HG02943 (cell line): ENCODE data around the gene ROCK2.

Source experiments
- ATAC-seq: cut with Tn5 transposase; IDR thresholded peaks from one replicate; pipeline ENCODE4 v1.9.1; 2021; ENCODE audit warnings: mild to moderate bottlenecking, low read depth, moderate library complexity; ENCODE audit not compliant: unreplicated experiment

ROCK2 gene

DNA sequence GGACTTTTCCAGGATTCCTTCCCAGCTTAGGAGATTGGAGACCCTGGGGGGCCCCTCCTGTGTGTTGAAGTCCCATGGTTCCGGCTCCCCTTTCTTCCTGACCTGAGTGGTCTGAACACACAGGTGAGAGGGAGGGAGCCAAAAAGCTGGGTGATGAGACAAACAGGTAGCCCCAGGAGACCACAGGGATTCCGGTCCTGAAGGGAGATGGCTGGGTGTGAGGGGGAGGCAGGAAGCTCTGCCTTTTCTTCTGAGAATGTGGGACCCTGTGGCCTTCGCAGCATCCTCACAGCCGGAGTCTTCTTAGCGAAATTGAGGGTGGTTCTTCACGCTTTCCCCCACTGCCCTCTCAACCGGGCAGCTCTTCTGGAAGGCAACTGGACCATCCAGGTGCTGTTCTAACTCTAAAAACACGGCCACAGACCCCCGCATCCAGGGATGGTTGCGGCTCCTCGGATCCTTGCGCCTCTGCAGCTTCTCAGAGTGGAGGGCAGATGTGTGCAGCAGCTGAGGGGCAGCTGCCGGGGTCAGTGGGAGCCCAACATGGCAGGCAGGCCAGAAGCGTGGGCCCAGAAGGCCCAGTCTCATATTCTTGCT, 184.8 kb downstream of the ROCK2 start:
- no peak for ATAC-seq

DNA sequence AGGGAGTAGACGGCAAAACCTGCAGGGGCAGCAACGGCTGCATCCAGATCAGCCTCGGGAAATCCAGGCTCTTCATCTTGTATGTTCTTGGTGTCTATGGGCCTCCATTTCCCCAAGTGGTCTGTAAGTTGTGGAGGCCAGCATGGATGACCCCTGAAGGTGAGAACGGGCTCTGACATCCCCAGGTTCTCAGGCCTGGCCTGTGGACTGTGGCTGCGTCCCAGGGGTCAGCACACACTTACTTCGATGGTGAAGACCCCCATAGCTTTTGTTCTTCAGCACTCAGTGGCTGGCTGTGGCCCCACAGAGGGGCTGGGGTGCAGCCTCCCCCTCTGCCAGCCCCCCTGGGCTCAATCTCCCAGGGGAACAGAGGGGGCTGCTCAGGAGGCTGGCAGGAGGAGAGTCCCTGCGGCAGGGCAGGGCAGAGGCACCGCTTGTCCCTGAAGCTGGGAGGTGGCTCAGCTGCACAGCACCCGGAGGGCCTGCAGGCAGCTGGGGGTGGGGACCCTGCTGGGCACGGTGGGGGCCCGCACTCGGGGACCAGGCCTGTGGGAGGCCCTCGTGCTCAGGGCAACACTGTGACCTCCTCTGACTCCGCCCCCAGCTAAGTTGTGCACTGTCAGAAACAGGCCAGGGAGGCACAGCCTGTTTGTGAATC, 185.4 kb downstream of the ROCK2 start:
- no peak for ATAC-seq

DNA sequence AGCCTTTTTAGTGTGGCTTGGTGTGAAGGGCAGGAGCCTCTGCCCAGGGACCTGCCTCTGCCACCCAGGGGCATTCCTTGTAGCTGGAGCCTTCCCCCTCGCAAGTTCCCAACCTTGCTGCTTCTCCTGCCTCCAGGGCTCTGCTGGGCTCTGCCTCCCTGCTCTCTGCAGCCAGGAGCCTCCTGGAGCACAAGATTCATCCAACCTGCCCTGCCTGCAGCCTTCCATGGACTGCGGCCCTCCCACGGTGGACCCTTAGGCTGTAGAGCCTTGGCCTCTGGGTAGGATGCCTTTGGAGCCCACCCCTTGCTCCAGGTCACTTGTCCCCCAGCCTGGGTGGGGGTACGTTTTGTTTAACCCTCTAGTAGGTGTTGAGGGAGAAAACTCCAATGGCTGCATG, 186.7 kb downstream of the ROCK2 start:
- no peak for ATAC-seq

- ATAC-seq: no peak
Measured at GRCh38 chr2:11157296-11157695, 187.1 kb downstream of the ROCK2 start.

GRCh38 chr2:11156396-11157075, 187.9 kb downstream of the ROCK2 start:
- ATAC-seq: no peak

DNA sequence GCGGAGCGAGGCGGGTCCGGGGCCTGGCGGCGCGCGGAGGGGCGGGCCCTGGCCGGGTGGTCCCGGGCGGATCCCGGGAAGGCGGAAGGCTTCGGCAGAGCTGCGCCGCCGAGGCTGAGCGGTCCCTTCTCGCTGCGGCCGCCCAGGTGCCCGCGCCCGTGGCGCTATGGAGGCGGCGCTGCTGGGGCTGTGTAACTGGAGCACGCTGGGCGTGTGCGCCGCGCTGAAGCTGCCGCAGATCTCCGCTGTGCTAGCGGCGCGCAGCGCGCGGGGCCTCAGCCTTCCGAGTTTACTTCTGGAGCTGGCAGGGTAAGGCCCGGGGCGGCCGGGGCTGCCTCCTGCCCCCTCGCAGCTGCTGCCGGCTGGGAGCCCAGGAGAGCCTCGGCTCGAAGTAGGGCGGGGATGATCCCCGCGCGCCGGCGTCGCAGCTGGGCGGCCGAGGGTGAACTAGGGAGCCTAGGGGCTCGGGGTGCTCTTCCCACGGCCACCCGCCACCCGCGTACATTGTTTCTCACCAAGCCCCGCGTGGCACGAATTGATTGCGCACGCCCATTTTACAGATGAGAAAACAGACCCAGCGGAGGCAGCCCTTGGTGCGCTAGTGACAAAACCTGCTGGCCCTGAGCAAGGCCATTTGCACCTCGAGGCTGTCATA, 188.9 kb downstream of the ROCK2 start, which contains the start of gene SLC66A3:
SLC66A3 (plus strand) TSS at position 87 of the 655 bp plus-strand sequence; CDS start at position 167, 80 bp downstream.
- peak; percentile 75 for ATAC-seq

DNA sequence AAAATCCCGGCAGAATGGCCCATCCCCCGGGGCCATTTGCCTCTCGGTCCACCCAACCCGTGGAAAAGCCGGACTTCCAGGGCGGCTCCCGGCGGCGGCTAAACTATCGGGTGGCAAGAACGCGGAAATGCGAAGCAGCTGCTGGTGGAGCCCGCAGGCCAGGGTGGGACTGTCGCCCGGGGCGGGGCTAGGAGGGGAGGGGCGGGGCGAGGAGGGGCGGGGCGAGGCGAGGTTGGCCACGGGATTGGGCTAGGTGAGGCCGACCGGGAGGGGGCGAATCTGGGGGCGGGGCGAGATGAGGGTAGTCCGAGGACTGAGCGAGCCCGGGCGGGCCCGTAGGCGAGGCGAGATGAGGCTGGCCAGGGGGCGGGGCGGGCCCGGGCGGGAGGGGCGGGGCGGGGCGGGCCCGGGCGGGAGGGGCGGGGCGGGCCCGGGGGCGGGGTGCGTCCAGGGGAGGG, 189.5 kb downstream of the ROCK2 start:
- peak; percentile 62 for ATAC-seq

- ATAC-seq: peak; percentile 14
Measured at GRCh38 chr2:11154016-11154922, 190.2 kb downstream of the ROCK2 start.

GRCh38 chr2:11152591-11152990, 191.8 kb downstream of the ROCK2 start:
- no peak for ATAC-seq

DNA sequence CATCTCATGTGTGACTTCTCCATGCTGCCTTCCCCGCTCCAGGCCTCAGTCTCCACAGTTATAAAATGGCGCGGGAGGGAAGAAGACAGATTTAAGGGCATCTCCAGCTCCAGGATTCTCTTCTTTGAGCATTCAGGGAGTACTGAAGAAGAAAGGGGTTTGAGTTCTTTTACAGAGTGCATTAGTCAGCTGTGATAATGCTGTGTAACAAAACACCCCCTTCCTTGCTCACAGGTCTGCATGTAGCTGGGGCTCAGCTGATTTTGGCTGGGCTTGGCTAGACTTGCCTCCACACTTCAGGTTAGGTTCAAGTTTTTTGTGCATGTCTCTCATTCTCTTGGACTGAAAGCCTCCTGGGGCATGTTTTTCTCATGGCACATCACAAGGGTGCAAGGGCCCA, 197.2 kb downstream of the ROCK2 start:
- ATAC-seq: no peak

DNA sequence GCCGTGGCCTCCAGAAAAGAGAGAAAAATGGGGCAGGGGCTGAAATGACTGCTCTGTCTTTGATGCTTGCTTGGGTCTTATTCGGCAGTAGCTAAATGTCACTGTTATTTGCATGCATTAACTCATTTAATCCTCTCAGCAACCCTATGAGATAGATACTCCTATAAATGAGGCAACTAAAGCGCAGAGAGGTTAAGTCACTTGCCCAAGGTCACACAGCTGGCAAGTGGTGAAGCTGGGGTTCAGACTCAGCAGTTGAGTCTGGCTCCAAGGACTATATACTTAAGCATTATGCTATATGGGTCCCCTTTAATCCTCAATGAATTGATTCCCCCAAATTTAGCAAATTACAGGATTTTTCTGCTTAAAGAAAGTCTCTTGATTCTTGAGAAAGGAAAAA, 198.4 kb downstream of the ROCK2 start:
- no peak for ATAC-seq

DNA sequence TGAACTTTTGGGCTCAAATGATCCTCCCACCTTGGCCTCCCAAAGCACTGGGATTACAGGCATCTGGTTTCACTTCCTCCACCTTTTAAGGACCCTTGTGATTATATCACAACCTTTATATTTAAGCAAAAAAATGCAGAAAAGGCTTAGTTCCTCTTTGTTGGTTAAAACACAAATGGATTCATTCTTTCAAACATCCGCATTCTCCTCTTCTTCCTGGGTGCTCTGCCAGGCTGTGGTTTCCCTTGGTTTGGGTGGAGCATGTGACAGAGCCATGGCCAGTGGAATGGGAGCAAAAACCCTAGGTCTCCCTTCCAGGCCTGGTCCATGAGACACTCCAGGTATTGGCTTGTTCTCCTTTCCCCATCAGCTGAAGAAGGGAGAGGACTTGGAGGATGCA, 199.1 kb downstream of the ROCK2 start:
- no peak for ATAC-seq

DNA sequence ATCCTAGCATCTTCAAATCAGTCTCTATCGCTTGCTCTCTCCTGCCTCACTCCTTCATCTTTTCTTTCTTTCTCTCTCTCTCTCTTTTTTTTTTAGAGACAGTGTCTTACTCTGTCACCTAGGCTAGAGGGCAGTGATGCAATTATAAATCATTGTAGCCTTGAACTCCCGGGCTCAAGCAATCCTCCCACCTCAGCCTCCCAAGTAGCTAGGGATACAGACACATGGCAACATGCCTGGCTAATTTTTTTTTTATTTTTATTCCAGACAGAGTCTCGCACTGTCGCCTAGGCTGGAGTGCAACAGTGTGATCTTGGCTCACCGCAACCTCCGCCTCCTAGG, 199.7 kb downstream of the ROCK2 start:
- ATAC-seq: no peak

- no peak for ATAC-seq
Measured at GRCh38 chr2:11144077-11144737, 200.2 kb downstream of the ROCK2 start.

DNA sequence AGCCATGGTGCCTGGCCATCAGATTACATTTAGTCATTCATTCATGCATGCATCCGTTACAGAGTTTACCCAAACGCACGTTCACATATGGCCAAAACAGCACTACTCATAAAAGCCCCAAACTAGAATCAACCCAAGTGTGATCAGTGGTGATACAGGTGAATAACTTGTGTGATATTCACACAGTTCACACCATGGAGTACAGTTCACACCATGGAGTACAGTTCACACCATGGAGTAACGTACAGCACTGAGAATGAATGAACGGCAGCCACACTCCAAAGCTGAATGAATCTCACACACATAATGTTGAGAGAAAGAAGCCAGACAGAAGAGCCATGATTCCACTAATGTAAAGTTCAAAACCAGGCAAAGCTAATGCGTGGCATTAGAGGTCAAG, 201.4 kb downstream of the ROCK2 start:
- no peak for ATAC-seq

- ATAC-seq: no peak
Measured at GRCh38 chr2:11142330-11142729, 202.1 kb downstream of the ROCK2 start.

DNA sequence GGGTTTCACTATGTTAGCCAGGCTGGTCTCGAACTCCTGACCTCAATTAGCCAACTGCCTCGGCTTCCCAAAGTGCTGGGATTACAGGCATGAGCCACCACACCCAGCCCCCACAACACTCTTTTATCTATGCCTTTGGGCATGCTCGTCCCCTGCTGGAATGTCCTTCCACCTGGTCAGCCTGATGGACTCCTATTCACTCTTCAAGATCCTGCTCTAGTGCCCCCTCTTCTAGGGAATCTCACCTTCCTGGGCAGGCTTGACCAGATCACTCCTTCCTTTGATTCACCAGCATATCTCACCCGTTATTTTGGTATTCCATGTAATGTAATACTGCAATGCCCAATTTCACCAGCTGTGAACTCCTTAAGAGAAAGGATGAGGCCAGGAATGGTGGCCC, 203.1 kb downstream of the ROCK2 start:
- ATAC-seq: no peak

- ATAC-seq: no peak
Measured at GRCh38 chr2:11140492-11140891, 203.9 kb downstream of the ROCK2 start.

GRCh38 chr2:11134349-11134748, 210.1 kb downstream of the ROCK2 start:
- ATAC-seq: no peak

GRCh38 chr2:11133936-11134320, 210.5 kb downstream of the ROCK2 start:
- ATAC-seq: no peak
